Esophagus muscularis mucosa (tissue), 4 donors: ENCODE results near the gene RNF146. TPM values are rescaled to one million over a fixed set of nuclear protein-coding genes. Genes with fewer than 3 reads are reported as not detected.

Experiments
- DNase-seq: peaks from one replicate; pipeline ENCODE4 v3.0.0-alpha.2; 2017; ENCODE audit errors: extremely low spot score
- H3K27ac ChIP-seq, 4 donors: fragments of 200-600 bp; sonication (generic); replicated peaks in 1 of 4; 1 replicate in 3 of 4; 2 replicates in 1 of 4; pipeline ENCODE4 v1.5.1; 2016 to 2019; ENCODE audit warnings: mild to moderate bottlenecking in 1 of 4
- H3K27me3 ChIP-seq, 4 donors: fragments of 200-600 bp; sonication (generic); one replicate each; pipeline versions ENCODE4 v1.5.1 to v1.6.0; 2016 to 2019
- H3K36me3 ChIP-seq, 4 donors: fragments of 200-600 bp; sonication (generic); one replicate each; pipeline ENCODE4 v1.5.1; 2016 to 2019
- H3K4me1 ChIP-seq, 4 donors: fragments of 200-600 bp; sonication (generic); one replicate each; pipeline ENCODE4 v1.5.1; 2016 to 2019
- H3K4me3 ChIP-seq, 4 donors: fragments of 200-600 bp; sonication (generic); 1 replicate in 2 of 4; 2 replicates in 2 of 4; pipeline ENCODE4 v1.5.1; 2016 to 2019; ENCODE audit warnings: mild to moderate bottlenecking in 4 of 4, moderate library complexity in 1 of 4
- H3K9me3 ChIP-seq, 4 donors: fragments of 200-600 bp; sonication (generic); 1 replicate in 3 of 4; 2 replicates in 1 of 4; pipeline ENCODE4 v1.5.1; 2016 to 2019
- CTCF ChIP-seq, 3 experiments: fragments of 200-600 bp in 2 of 3; fragments of 450-650 bp in 1 of 3; sonication (generic) in 2 of 3; IDR thresholded peaks; one replicate each; pipeline ENCODE4 v1.5.1; 2017 to 2019; ENCODE audit warnings: antibody characterized with exemption in 3 of 3, mild to moderate bottlenecking in 2 of 3, moderate library complexity in 1 of 3
- EP300 ChIP-seq: sonication (generic); formaldehyde crosslinking; IDR thresholded peaks from one replicate; pipeline ENCODE4 v1.6.1; 2017; ENCODE audit warnings: antibody characterized with exemption
- POLR2A ChIP-seq: fragments of 450-650 bp; IDR thresholded peaks from one replicate; pipeline ENCODE4 v1.6.1; 2017; ENCODE audit warnings: antibody characterized with exemption, moderate library complexity, mild to moderate bottlenecking, low read depth
- POLR2AphosphoS5 ChIP-seq, 2 donors: sonication (generic); formaldehyde crosslinking; IDR thresholded peaks; one replicate each; pipeline ENCODE4 v1.6.1; 2017; ENCODE audit warnings: antibody characterized with exemption in 2 of 2
- WGBS: methylation state at CpG from one replicate; pipeline ENCODE4 v1.1.5; 2018; 5-methylcytosine and 5-hydroxymethylcytosine counted together
- intact Hi-C: fragments of 100-400 bp; cut with DNase I; formaldehyde crosslinking; loops from one replicate; pipeline ENCODE4 v1.15.1; 2023
- total RNA-seq, 4 donors: library from RNA; depleted of rRNA; stranded (reverse); fragments of >200 nt; gene quantifications; one replicate each; pipeline versions ENCODE4 v1.1.0 to v1.2.1, GENCODE V29; 2016

The RNF146 gene
- total RNA-seq, 4 donors from 2014 or later: 48.7 to 57.7 (median 54.8) TPM

- no peak for DNase-seq
- no peak overlapping the region for H3K4me3 ChIP-seq
- no peaks in the 10 kb centered on the region for H3K9me3 ChIP-seq
- peaks cover 11 to 47% (median 39%) of the 10 kb centered on the region in 4 donors for H3K4me1 ChIP-seq
- TF ChIP-seq CTCF (IDR thresholded peaks at IDR 0.05): no peak
- no peak for TF ChIP-seq POLR2A
- no peak for TF ChIP-seq EP300
- no peak for TF ChIP-seq POLR2AphosphoS5 (IDR thresholded peaks at IDR 0.05)
- no peaks in the 10 kb centered on the region for H3K27me3 ChIP-seq
- intact Hi-C loops: loop anchor here (5.0 kb wide), 2 partner anchors 167 to 242 kb away; no protein-coding TSS in a partner anchor
- H3K27ac ChIP-seq: peak overlapping the region in 3 of 4 donors; percentile 5 to 14 (median 13)
- peaks cover 0 to 8% (median 2%) of the 10 kb centered on the region in 4 donors for H3K36me3 ChIP-seq
Observed at GRCh38 chr6:127300411-127300810, 33.7 kb downstream of the RNF146 start.

- DNase-seq: no peak
- intact Hi-C loops: loop anchor here (5.0 kb wide), 2 partner anchors 166 to 241 kb away; no protein-coding TSS in a partner anchor
- WGBS: 39% methylated on average over 6 of the region's 6 CpGs
- Histone ChIP-seq H3K36me3 (peaks cover 0 to 1% (median under 1%) of the 10 kb centered on the region in 4 donors), H3K4me3 (no peak overlapping the region), H3K27me3 (no peaks in the 10 kb centered on the region), H3K4me1 (peaks cover 11 to 47% (median 39%) of the 10 kb centered on the region in 4 donors), H3K9me3 (no peaks in the 10 kb centered on the region), H3K27ac (peak overlapping the region in 1 of 4 donors; percentile 13)
- TF ChIP-seq POLR2AphosphoS5 (IDR thresholded peaks at IDR 0.05) (no peak), EP300 (no peak), POLR2A (no peak), CTCF (IDR thresholded peaks at IDR 0.05) (no peak)
Observed at GRCh38 chr6:127301199-127301700, 34.6 kb downstream of the RNF146 start.

GRCh38 chr6:127302728-127303660, 36.3 kb downstream of the RNF146 start:
- WGBS: 43% methylated on average over 6 of the region's 6 CpGs
- no peak for TF ChIP-seq POLR2AphosphoS5 (IDR thresholded peaks at IDR 0.05)
- no peak for TF ChIP-seq POLR2A
- peak; percentile 72 to 80 (median 78) for TF ChIP-seq CTCF (IDR thresholded peaks at IDR 0.05)
- TF ChIP-seq EP300: no peak
- H3K4me3 ChIP-seq: no peak overlapping the region
- H3K36me3 ChIP-seq: no peaks in the 10 kb centered on the region
- intact Hi-C loops: loop anchor here (2.0 to 5.0 kb wide), 3 partner anchors 118 to 239 kb away; no protein-coding TSS in a partner anchor
- peaks cover 0 to 2% (median 0%) of the 10 kb centered on the region in 4 donors for H3K9me3 ChIP-seq
- no peak for DNase-seq
- no peak overlapping the region for H3K27ac ChIP-seq
- H3K27me3 ChIP-seq: no peaks in the 10 kb centered on the region
- H3K4me1 ChIP-seq: peaks cover 11 to 47% (median 39%) of the 10 kb centered on the region in 4 donors

- Histone ChIP-seq H3K9me3 (peaks cover 0 to 12% (median under 1%) of the 10 kb centered on the region in 4 donors), H3K36me3 (no peaks in the 10 kb centered on the region), H3K4me1 (peaks cover 11 to 47% (median 39%) of the 10 kb centered on the region in 4 donors), H3K27ac (no peak overlapping the region), H3K27me3 (no peaks in the 10 kb centered on the region), H3K4me3 (no peak overlapping the region)
- intact Hi-C loops: loop anchor here (2.0 to 5.0 kb wide), 3 partner anchors 117 to 238 kb away; no protein-coding TSS in a partner anchor
- 87% methylated on average over 3 of the region's 3 CpGs for WGBS
- TF ChIP-seq POLR2A: no peak
- TF ChIP-seq CTCF (IDR thresholded peaks at IDR 0.05): no peak
- no peak for TF ChIP-seq EP300
- TF ChIP-seq POLR2AphosphoS5 (IDR thresholded peaks at IDR 0.05): no peak
- DNase-seq: no peak
Observed at GRCh38 chr6:127303917-127304316, 37.3 kb downstream of the RNF146 start.
